BLaER1 treated with 17β-estradiol and CSF1 and Interleukin-3, amounts not matched to agents 10 nM and 100 nM (cell line): ENCODE measurements around the gene C4orf46.
"Not testable (repeated sequence)": the region's sequence is repeated elsewhere in the genome, so short reads cannot be mapped to it uniquely, and the experiment has no call there.

Source experiments
- H3K27ac ChIP-seq, 11 experiments: shearing (Covaris generic); formaldehyde crosslinking; 2 replicates each; pipeline ENCODE4 v1.8.1; 2022
- H3K27me3 ChIP-seq, 11 experiments: shearing (Covaris generic); formaldehyde crosslinking; 2 replicates each; pipeline ENCODE4 v1.8.1; 2022
- H3K36me3 ChIP-seq, 11 experiments: shearing (Covaris generic); formaldehyde crosslinking; 2 replicates each; pipeline ENCODE4 v1.8.1; 2022
- H3K4me1 ChIP-seq, 10 experiments: shearing (Covaris generic); formaldehyde crosslinking; 2 replicates each; pipeline ENCODE4 v1.8.1; 2022
- H3K4me2 ChIP-seq, 11 experiments: shearing (Covaris generic); formaldehyde crosslinking; 2 replicates each; pipeline ENCODE4 v1.8.1; 2022
- H3K4me3 ChIP-seq, 10 experiments: shearing (Covaris generic); formaldehyde crosslinking; 2 replicates each; pipeline ENCODE4 v1.8.1; 2022
- H3K9ac ChIP-seq, 11 experiments: shearing (Covaris generic); formaldehyde crosslinking; 2 replicates each; pipeline ENCODE4 v1.8.1; 2022
- H3K9me3 ChIP-seq, 11 experiments: shearing (Covaris generic); formaldehyde crosslinking; replicated peaks in 1 of 11; 2 replicates each; pipeline ENCODE4 v1.8.1; 2022
- H4K20me1 ChIP-seq, 11 experiments: shearing (Covaris generic); formaldehyde crosslinking; 2 replicates each; pipeline ENCODE4 v1.8.1; 2022
- Cebpa-rat ChIP-seq, 11 experiments: shearing (Covaris generic); IDR thresholded peaks; 2 replicates each; pipeline ENCODE4 v1.8.1; 2022

C4orf46 gene

GRCh38 chr4:158671665-158671914 lies at the start of gene C4orf46:
Gene C4orf46, minus strand, starts transcription at chr4:158671887. Its CDS starts 86 bp downstream, at chr4:158671801.
- H3K27me3 ChIP-seq: no peaks in the 10 kb centered on the region
- no peak for TF ChIP-seq Cebpa-rat (IDR thresholded peaks at IDR 0.05)
- peaks cover 0 to 33% (median 0%) of the 10 kb centered on the region in 11 experiments; a peak in 9 of 22 replicates for H4K20me1 ChIP-seq
- peak within 1 kb of the TSS; percentile 83 to 95 (median 90) for H3K9ac ChIP-seq
- H3K27ac ChIP-seq: peak within 1 kb of the TSS; percentile 77 to 94 (median 90)
- H3K4me1 ChIP-seq: peaks cover 18 to 27% (median 25%) of the 10 kb centered on the region in 10 experiments
- H3K4me3 ChIP-seq: peak within 1 kb of the TSS; percentile 82 to 99 (median 92)
- no peaks in the 10 kb centered on the region for H3K9me3 ChIP-seq
- peaks cover 0 to 31% (median 9%) of the 10 kb centered on the region in 11 experiments; a peak in 14 of 22 replicates for H3K36me3 ChIP-seq
- H3K4me2 ChIP-seq: peak within 1 kb of the TSS; percentile 84 to 98 (median 88)

- Histone ChIP-seq H3K9me3 (no peaks in the 10 kb centered on the region), H3K36me3 (peaks cover 89 to 100% (median 97%) of the 10 kb centered on the region in 11 experiments)
- no peak for TF ChIP-seq Cebpa-rat (IDR thresholded peaks at IDR 0.05)
These were observed 44.1 kb upstream of the C4orf46 start for GRCh38 chr4:158715802-158716201.

GRCh38 chr4:158714937-158715336 lies 43.2 kb upstream of the C4orf46 start:
- no peak overlapping the region for H3K9ac ChIP-seq
- peak overlapping the region in 2 of 11 experiments; percentile 19 to 40; a peak in 1 of 22 replicates for H3K27ac ChIP-seq
- H3K27me3 ChIP-seq: no peaks in the 10 kb centered on the region
- H4K20me1 ChIP-seq: peaks cover 0 to 9% (median 0%) of the 10 kb centered on the region in 11 experiments; a peak in 4 of 22 replicates
- peaks cover 95 to 100% (median 98%) of the 10 kb centered on the region in 11 experiments for H3K36me3 ChIP-seq
- TF ChIP-seq Cebpa-rat (IDR thresholded peaks at IDR 0.05): no peak
- H3K4me3 ChIP-seq: no peak overlapping the region
- H3K9me3 ChIP-seq: no peaks in the 10 kb centered on the region
- peaks cover 0 to 17% (median 0%) of the 10 kb centered on the region in 10 experiments; a peak in 5 of 20 replicates for H3K4me1 ChIP-seq
- peak overlapping the region in 1 of 11 experiments; percentile 13; a peak in 1 of 22 replicates for H3K4me2 ChIP-seq

More at GRCh38 chr4:158715802-158716201, 44.1 kb upstream of the C4orf46 start:
- no peak overlapping the region; a peak in 1 of 22 replicates for H3K27ac ChIP-seq
- H3K4me2 ChIP-seq: no peak overlapping the region
- H3K4me3 ChIP-seq: no peak overlapping the region
- peaks cover 0 to 9% (median 0%) of the 10 kb centered on the region in 11 experiments; a peak in 4 of 22 replicates for H4K20me1 ChIP-seq
- H3K4me1 ChIP-seq: peaks cover 0 to 17% (median 0%) of the 10 kb centered on the region in 10 experiments; a peak in 5 of 20 replicates
- no peaks in the 10 kb centered on the region for H3K27me3 ChIP-seq
- H3K9ac ChIP-seq: no peak overlapping the region

GRCh38 chr4:158712622-158713021 lies 40.9 kb upstream of the C4orf46 start:
- H4K20me1 ChIP-seq, H3K9ac ChIP-seq, H3K27me3 ChIP-seq, H3K4me3 ChIP-seq, H3K9me3 ChIP-seq, H3K27ac ChIP-seq, H3K4me2 ChIP-seq: not testable (repeated sequence)
- peaks cover 95 to 100% (median 98%) of the 10 kb centered on the region in 11 experiments for H3K36me3 ChIP-seq
- H3K4me1 ChIP-seq: peaks cover 0 to 17% (median 0%) of the 10 kb centered on the region in 10 experiments; a peak in 5 of 20 replicates

- Histone ChIP-seq H3K27ac (no peak overlapping the region), H3K36me3 (peaks cover 95 to 100% (median 98%) of the 10 kb centered on the region in 11 experiments), H3K9ac (no peak overlapping the region), H3K4me2 (no peak overlapping the region), H3K9me3 (no peaks in the 10 kb centered on the region), H3K27me3 (no peaks in the 10 kb centered on the region), H4K20me1 (peaks cover 0 to 8% (median 0%) of the 10 kb centered on the region in 11 experiments; a peak in 1 of 22 replicates), H3K4me3 (no peak overlapping the region), H3K4me1 (peaks cover 0 to 15% (median 0%) of the 10 kb centered on the region in 10 experiments; a peak in 5 of 20 replicates)
- TF ChIP-seq Cebpa-rat (IDR thresholded peaks at IDR 0.05): no peak
These were observed 39.1 kb upstream of the C4orf46 start for GRCh38 chr4:158710814-158711213.

- no peak for TF ChIP-seq Cebpa-rat (IDR thresholded peaks at IDR 0.05)
- no peak overlapping the region for H3K4me2 ChIP-seq
- H3K4me3 ChIP-seq: no peak overlapping the region
- no peaks in the 10 kb centered on the region for H3K9me3 ChIP-seq
- H3K9ac ChIP-seq: no peak overlapping the region
- no peaks in the 10 kb centered on the region for H3K27me3 ChIP-seq
- peaks cover 53 to 77% (median 57%) of the 10 kb centered on the region in 11 experiments for H3K36me3 ChIP-seq
- H3K27ac ChIP-seq: no peak overlapping the region
- H4K20me1 ChIP-seq: no peaks in the 10 kb centered on the region
- H3K4me1 ChIP-seq: no peaks in the 10 kb centered on the region
These were observed 32.6 kb upstream of the C4orf46 start for GRCh38 chr4:158704274-158704673.

GRCh38 chr4:158688813-158689212 lies 17.1 kb upstream of the C4orf46 start:
- no peak overlapping the region for H3K4me3 ChIP-seq
- no peak overlapping the region for H3K4me2 ChIP-seq
- no peak overlapping the region for H3K9ac ChIP-seq
- no peak overlapping the region for H3K27ac ChIP-seq
- no peaks in the 10 kb centered on the region for H3K9me3 ChIP-seq
- H3K36me3 ChIP-seq: peaks cover 11 to 65% (median 38%) of the 10 kb centered on the region in 11 experiments
- no peaks in the 10 kb centered on the region for H4K20me1 ChIP-seq
- TF ChIP-seq Cebpa-rat (IDR thresholded peaks at IDR 0.05): no peak
- H3K27me3 ChIP-seq: no peaks in the 10 kb centered on the region
- no peaks in the 10 kb centered on the region for H3K4me1 ChIP-seq

- Histone ChIP-seq H3K9ac (no peak overlapping the region), H4K20me1 (no peaks in the 10 kb centered on the region), H3K4me1 (no peaks in the 10 kb centered on the region), H3K9me3 (no peaks in the 10 kb centered on the region), H3K4me2 (no peak overlapping the region), H3K27me3 (no peaks in the 10 kb centered on the region), H3K36me3 (peaks cover 11 to 56% (median 31%) of the 10 kb centered on the region in 11 experiments; a peak in 19 of 22 replicates), H3K27ac (no peak overlapping the region), H3K4me3 (no peak overlapping the region)
- no peak for TF ChIP-seq Cebpa-rat (IDR thresholded peaks at IDR 0.05)
These were observed 10.4 kb upstream of the C4orf46 start for GRCh38 chr4:158682066-158682465.

GRCh38 chr4:158681629-158682028 lies 9.9 kb upstream of the C4orf46 start:
- no peak overlapping the region for H3K9ac ChIP-seq
- peaks cover 9 to 52% (median 31%) of the 10 kb centered on the region in 11 experiments; a peak in 19 of 22 replicates for H3K36me3 ChIP-seq
- H3K9me3 ChIP-seq: no peaks in the 10 kb centered on the region
- H3K4me3 ChIP-seq: no peak overlapping the region
- H3K27ac ChIP-seq: no peak overlapping the region
- TF ChIP-seq Cebpa-rat (IDR thresholded peaks at IDR 0.05): no peak
- H4K20me1 ChIP-seq: no peaks in the 10 kb centered on the region
- no peak overlapping the region for H3K4me2 ChIP-seq
- H3K4me1 ChIP-seq: no peaks in the 10 kb centered on the region
- no peaks in the 10 kb centered on the region for H3K27me3 ChIP-seq

GRCh38 chr4:158678767-158679166 lies 7.1 kb upstream of the C4orf46 start:
- Histone ChIP-seq H3K4me1 (peaks cover 0 to 1% (median 0%) of the 10 kb centered on the region in 10 experiments; a peak in 1 of 20 replicates), H4K20me1 (no peaks in the 10 kb centered on the region), H3K27ac (no peak overlapping the region), H3K27me3 (no peaks in the 10 kb centered on the region), H3K4me3 (no peak overlapping the region), H3K36me3 (peaks cover 0 to 23% (median 13%) of the 10 kb centered on the region in 11 experiments; a peak in 12 of 22 replicates), H3K9me3 (no peaks in the 10 kb centered on the region), H3K9ac (no peak overlapping the region), H3K4me2 (no peak overlapping the region)
- TF ChIP-seq Cebpa-rat (IDR thresholded peaks at IDR 0.05): no peak
